Measurements from ENCODE around the gene COBLL1.

- TF ChIP-seq POLR2AphosphoS5 (IDR thresholded peaks at IDR 0.05; ENCODE audit: low read depth, low read length) (no peak), POLR2A (IDR thresholded peaks at IDR 0.05; ENCODE audit: low read depth, low read length) (no peak), TAF1 (IDR thresholded peaks at IDR 0.05; ENCODE audit: low read depth, low read length) (no peak), SPI1 (IDR thresholded peaks at IDR 0.05; ENCODE audit: low read depth, low read length) (no peak), POU2F2 (IDR thresholded peaks at IDR 0.05; ENCODE audit: low read depth, low read length) (no peak), PAX5 (IDR thresholded peaks at IDR 0.05; ENCODE audit: insufficient read depth, low read length, severe bottlenecking) (no peak)
These were observed 83.5 kb downstream of the COBLL1 start for GRCh38 chr2:164757934-164758695.
